Endothelial cell (in vitro differentiated cells): ENCODE data around the gene RER1. TPM values are rescaled to one million over a fixed set of nuclear protein-coding genes. Genes with fewer than 3 reads are reported as not detected.
"Not testable (repeated sequence)": the region's sequence is repeated elsewhere in the genome, so short reads cannot be mapped to it uniquely, and the experiment has no call there.

ENCODE experiments used
- DNase-seq: peaks from one replicate; pipeline ENCODE4 v3.0.0; 2021; ENCODE audit warnings: low spot score
- H3K27ac Mint-ChIP-seq: one replicate; pipeline ENCODE4 v1.8.0; 2021; ENCODE audit warnings: mixed read lengths, inconsistent platforms; ENCODE audit not compliant: unreplicated experiment
- H3K27me3 Mint-ChIP-seq: one replicate; pipeline ENCODE4 v1.8.0; 2021; ENCODE audit warnings: mild to moderate bottlenecking, moderate library complexity, mixed read lengths, inconsistent platforms; ENCODE audit not compliant: unreplicated experiment
- H3K36me3 Mint-ChIP-seq: one replicate; pipeline ENCODE4 v1.8.0; 2021; ENCODE audit warnings: mild to moderate bottlenecking, low read depth, mixed read lengths, inconsistent platforms; ENCODE audit not compliant: unreplicated experiment
- H3K4me1 Mint-ChIP-seq: one replicate; pipeline ENCODE4 v1.8.0; 2021; ENCODE audit warnings: mild to moderate bottlenecking, mixed read lengths, inconsistent platforms; ENCODE audit not compliant: unreplicated experiment
- H3K4me3 Mint-ChIP-seq: one replicate; pipeline ENCODE4 v1.8.0; 2021; ENCODE audit warnings: mild to moderate bottlenecking, mixed read lengths, inconsistent platforms; ENCODE audit not compliant: unreplicated experiment
- H3K9me3 Mint-ChIP-seq: one replicate; pipeline ENCODE4 v1.8.0; 2021; ENCODE audit warnings: mixed read lengths, inconsistent platforms; ENCODE audit not compliant: unreplicated experiment
- CTCF ChIP-seq: fragments of 200-600 bp; sonication (generic); IDR thresholded peaks from one replicate; pipeline ENCODE4 v1.5.0; 2021; ENCODE audit warnings: antibody characterized with exemption; ENCODE audit not compliant: unreplicated experiment
- total RNA-seq: library from RNA; stranded (reverse); fragmentation: NEBNext Ultra II Directional; extraction: Animal tissue kit (Norgen Biotek cat#: 25700); gene quantifications from one replicate; pipeline ENCODE4 v1.2.1, GENCODE V29; 2021; ENCODE audit not compliant: unreplicated experiment

The RER1 gene
- total RNA-seq, 1 donor from 2014 or later = 141 TPM

GRCh38 chr1:2436876-2437275, 45.2 kb downstream of the RER1 start:
- Mint-ChIP-seq H3K4me1 (no peaks in the 10 kb centered on the region), H3K4me3 (no peak overlapping the region), H3K27ac (no peak overlapping the region), H3K27me3 (peaks cover 13% of the 10 kb centered on the region), H3K9me3 (no peaks in the 10 kb centered on the region), H3K36me3 (no peaks in the 10 kb centered on the region)
- DNase-seq = no peak
- TF ChIP-seq CTCF = no peak

GRCh38 chr1:2437617-2438016, 46.0 kb downstream of the RER1 start:
- TF ChIP-seq CTCF = no peak
- H3K9me3 Mint-ChIP-seq = no peaks in the 10 kb centered on the region
- DNase-seq = no peak
- no peak overlapping the region for H3K27ac Mint-ChIP-seq
- H3K36me3 Mint-ChIP-seq = no peaks in the 10 kb centered on the region
- H3K4me3 Mint-ChIP-seq = no peak overlapping the region
- no peaks in the 10 kb centered on the region for H3K4me1 Mint-ChIP-seq
- H3K27me3 Mint-ChIP-seq = peaks cover 13% of the 10 kb centered on the region

DNA sequence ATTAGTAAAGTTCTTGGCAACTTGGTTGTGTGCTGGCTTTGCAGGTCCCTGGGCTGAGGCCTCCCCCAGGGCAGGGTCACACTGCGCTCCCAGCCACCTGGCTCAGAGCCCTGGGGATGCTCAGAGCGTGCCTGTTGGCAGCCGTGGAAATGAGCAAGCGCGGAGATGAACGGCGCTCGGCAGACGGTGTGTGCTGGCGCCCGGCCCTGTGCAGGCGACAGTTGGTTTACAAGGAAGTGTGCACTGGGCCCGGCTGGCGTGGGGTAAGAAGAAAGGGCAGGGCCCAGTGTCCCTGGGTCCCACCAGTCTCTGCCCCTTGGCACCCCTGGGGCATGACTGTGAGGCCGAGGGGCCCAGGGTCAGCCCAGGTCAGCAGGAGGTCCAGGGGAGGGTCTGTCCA, 46.4 kb downstream of the RER1 start:
- no peak for DNase-seq
- Mint-ChIP-seq H3K27me3 (peaks cover 14% of the 10 kb centered on the region), H3K9me3 (no peaks in the 10 kb centered on the region), H3K36me3 (no peaks in the 10 kb centered on the region), H3K4me1 (no peaks in the 10 kb centered on the region), H3K4me3 (no peak overlapping the region), H3K27ac (no peak overlapping the region)
- TF ChIP-seq CTCF = no peak

GRCh38 chr1:2438641-2439040, 47.0 kb downstream of the RER1 start:
- H3K4me1 Mint-ChIP-seq = no peaks in the 10 kb centered on the region
- peaks cover 14% of the 10 kb centered on the region for H3K27me3 Mint-ChIP-seq
- no peak for DNase-seq
- TF ChIP-seq CTCF = no peak
- H3K9me3 Mint-ChIP-seq = no peaks in the 10 kb centered on the region
- no peak overlapping the region for H3K4me3 Mint-ChIP-seq
- no peaks in the 10 kb centered on the region for H3K36me3 Mint-ChIP-seq
- no peak overlapping the region for H3K27ac Mint-ChIP-seq

GRCh38 chr1:2439369-2439768, 47.7 kb downstream of the RER1 start:
- Mint-ChIP-seq H3K4me3 (no peak overlapping the region), H3K36me3 (no peaks in the 10 kb centered on the region), H3K27me3 (peaks cover 14% of the 10 kb centered on the region), H3K4me1 (no peaks in the 10 kb centered on the region), H3K27ac (no peak overlapping the region), H3K9me3 (no peaks in the 10 kb centered on the region)
- TF ChIP-seq CTCF = no peak
- no peak for DNase-seq

DNA sequence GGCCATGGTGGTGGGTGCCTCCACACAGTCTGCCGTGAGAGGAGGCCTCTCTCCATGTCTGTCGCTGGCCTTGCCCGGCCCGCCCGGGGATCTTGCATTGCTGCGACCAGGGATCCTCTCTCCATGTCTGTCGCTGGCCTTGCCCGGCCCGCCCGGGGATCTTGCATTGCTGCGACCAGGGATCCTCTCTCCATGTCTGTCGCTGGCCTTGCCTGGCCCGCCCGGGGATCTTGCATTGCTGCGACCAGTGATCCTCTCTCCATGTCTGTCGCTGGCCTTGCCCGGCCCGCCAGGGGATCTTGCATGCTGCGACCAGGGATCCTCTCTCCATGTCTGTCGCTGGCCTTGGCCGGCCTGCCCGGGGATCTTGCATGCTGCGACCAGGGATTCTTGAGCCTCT, 48.7 kb downstream of the RER1 start:
- H3K27me3 Mint-ChIP-seq = peaks cover 16% of the 10 kb centered on the region
- not testable (repeated sequence) for H3K4me3 Mint-ChIP-seq, H3K27ac Mint-ChIP-seq, H3K36me3 Mint-ChIP-seq, H3K9me3 Mint-ChIP-seq, H3K4me1 Mint-ChIP-seq, DNase-seq
